ENCODE measurements around the gene IQSEC1.

DNA sequence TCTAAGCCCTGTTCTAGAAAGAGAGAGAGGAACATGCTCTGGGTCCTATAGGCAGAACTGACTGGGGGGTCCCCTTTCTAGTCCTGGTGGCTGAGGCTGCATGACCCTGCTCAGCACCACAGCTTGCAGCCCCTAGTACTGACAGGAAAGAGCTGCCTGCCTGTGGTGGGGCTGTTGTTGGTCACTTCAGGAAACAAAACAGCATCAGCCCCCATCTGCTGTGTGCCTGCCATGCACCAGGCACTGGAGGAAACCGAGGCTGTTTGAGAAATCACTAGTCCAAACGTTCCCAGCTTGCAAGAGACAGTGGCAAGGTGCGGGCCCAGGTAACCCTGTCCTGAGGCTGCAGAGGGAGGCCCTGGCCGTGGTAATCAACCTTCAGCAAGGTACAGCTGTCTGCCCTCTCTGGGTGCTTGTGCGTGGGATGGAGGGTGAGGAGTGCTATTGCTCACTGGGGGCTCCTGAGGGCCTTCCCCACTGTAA lies 90.6 kb downstream of the IQSEC1 start:
- no peak for TF ChIP-seq EZH2 (IDR thresholded peaks at IDR 0.05; ENCODE audit: borderline replicate concordance, insufficient read depth, low read depth, low read length, poor library complexity, severe bottlenecking)
- TF ChIP-seq, protein P1, sequence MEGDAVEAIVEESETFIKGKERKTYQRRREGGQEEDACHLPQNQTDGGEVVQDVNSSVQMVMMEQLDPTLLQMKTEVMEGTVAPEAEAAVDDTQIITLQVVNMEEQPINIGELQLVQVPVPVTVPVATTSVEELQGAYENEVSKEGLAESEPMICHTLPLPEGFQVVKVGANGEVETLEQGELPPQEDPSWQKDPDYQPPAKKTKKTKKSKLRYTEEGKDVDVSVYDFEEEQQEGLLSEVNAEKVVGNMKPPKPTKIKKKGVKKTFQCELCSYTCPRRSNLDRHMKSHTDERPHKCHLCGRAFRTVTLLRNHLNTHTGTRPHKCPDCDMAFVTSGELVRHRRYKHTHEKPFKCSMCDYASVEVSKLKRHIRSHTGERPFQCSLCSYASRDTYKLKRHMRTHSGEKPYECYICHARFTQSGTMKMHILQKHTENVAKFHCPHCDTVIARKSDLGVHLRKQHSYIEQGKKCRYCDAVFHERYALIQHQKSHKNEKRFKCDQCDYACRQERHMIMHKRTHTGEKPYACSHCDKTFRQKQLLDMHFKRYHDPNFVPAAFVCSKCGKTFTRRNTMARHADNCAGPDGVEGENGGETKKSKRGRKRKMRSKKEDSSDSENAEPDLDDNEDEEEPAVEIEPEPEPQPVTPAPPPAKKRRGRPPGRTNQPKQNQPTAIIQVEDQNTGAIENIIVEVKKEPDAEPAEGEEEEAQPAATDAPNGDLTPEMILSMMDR (IDR thresholded peaks at IDR 0.05): no peak
